NCI-H146 treated with DMSO at 0.1 percent for 48 hours (cell line): ENCODE results near the gene CACNA1E.

Experiments used
- DNase-seq: peaks from one replicate; lab custom pipeline; 2025; ENCODE audit not compliant: unreplicated experiment; lab: John Stamatoyannopoulos, UW

Gene CACNA1E

DNA sequence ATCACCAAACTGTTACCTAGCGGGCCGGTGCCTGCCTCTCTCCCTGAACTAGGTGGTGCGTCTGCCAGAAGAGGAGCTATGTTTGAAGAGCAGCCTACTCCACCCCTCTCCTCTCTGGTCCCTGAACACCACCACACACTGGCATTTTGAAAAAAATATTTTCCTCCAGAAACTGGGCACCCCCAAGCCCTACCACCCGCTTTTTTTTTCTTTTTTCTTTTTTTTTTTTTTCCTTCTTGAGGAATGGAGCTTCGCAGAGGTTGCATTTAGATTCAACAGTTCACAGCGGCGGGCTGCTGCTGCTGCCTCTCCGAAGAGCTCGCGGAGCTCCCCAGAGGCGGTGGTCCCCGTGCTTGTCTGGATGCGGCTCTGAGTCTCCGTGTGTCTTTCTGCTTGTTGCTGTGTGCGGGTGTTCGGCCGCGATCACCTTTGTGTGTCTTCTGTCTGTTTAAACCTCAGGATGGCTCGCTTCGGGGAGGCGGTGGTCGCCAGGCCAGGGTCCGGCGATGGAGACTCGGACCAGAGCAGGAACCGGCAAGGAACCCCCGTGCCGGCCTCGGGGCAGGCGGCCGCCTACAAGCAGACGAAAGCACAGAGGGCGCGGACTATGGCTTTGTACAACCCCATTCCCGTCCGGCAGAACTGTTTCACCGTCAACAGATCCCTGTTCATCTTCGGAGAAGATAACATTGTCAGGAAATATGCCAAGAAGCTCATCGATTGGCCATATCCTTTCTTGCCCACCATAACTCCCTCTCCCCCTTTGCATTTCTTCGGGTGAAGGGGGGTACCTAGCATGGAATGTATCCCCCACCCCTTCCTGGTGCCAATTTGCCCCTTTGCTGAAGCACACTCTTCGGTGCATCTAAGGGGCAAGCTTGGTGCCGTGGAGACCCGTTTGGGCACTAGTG lies at the start of gene CACNA1E:
Gene CACNA1E (plus strand): TSS at position 233 of the 911 bp plus-strand sequence. CDS start 228 bp downstream, at position 461.
- no peak for DNase-seq

GRCh38 chr1:181433931-181434330 lies 49.4 kb upstream of the CACNA1E start:
- no peak for DNase-seq

DNA sequence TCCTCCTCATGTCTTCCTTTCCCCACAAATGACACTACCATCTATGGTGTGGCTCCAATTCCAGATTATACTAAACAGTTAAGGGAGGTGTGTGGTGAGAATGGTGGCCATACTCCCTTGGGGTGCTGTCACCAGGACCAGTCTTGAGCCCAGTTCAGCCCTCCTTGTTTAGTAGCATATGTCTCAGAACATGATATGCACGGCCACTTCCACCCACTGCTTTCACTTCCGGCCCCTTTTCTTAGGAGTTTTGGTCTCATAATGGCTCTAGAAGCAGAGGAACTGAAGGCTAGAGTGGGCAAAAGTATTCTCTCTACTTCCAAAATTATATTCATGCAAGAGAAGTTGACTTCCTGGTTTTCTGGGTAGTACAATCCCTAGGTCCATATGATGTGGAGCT lies 45.3 kb upstream of the CACNA1E start:
- DNase-seq, result no peak

- DNase-seq, result no peak
These were observed 42.8 kb upstream of the CACNA1E start for GRCh38 chr1:181440510-181440909.

GRCh38 chr1:181442181-181442525 lies 41.2 kb upstream of the CACNA1E start:
- no peak for DNase-seq

DNA sequence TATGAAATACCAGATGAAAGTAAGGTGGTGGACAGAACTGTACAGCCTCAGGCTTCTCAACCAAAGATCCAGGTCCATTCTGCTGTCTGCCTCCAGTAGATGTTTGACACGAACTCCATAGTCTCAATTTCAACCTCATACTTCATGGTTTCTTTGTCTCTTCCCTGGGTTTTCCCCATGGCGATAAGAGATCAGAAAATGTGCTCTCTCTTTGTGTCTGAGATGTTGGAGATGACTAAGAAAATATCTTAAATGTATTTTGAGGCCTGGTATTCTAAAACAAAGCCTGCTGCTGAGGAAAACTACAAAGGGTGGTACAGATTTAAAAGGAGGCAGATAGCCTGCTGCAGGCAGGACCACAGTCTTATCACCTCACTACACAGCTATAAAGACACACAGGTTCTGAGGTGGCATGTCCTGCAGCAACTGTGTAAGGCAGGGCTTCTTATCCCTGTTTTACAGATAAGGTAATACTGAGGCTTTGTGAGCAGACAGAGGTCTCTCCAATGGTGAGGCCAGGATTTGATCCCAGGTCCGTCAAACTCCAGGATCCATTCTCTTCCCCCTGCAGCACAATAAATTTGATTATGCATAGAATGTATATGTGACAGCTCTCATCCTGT lies 40.0 kb upstream of the CACNA1E start:
- DNase-seq, result no peak

DNA sequence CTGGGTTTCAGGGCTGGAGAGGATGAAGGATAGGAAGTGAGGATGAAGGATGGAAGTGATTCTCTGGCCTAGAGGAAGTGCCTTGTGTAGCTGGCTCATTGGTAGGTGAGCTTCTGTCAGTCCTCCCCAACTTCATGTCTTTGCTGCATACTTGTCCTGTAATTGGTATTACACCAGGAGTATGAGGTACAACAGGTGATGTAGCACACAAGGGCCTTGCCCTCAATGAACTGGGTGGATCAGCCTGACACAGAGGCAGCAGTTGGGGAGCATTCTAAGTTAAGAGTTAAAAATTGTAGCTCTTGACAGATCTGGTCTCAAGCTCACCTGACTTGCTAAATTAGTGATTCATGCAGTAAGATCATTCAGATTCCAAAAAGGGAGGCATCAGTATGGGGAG lies 37.9 kb upstream of the CACNA1E start:
- no peak for DNase-seq

- no peak for DNase-seq
These were observed 34.9 kb upstream of the CACNA1E start for GRCh38 chr1:181448461-181448860.

GRCh38 chr1:181451661-181452230 lies 31.6 kb upstream of the CACNA1E start:
- DNase-seq, result peak; percentile 92

DNA sequence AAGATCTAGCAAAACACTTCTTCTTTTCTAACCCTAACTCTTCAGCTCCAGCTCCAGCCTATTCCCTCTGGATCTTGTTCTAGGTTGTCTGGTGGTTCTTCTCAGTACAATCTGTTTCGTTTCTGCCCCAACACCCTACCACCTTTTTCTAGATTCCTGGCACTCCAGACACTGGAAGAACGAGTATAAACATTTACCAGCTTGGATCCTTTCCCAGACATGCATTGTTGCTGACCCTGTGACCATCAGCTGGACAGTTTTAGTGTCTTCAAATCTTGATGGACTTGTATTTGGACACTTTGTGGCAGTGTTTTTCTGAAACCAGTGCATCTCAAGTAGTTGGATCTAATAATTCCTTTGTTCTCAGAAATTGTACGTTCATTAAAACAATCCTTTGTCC lies 30.6 kb upstream of the CACNA1E start:
- DNase-seq, result no peak

- DNase-seq, result no peak
These were observed 29.6 kb upstream of the CACNA1E start for GRCh38 chr1:181453541-181454201.

DNA sequence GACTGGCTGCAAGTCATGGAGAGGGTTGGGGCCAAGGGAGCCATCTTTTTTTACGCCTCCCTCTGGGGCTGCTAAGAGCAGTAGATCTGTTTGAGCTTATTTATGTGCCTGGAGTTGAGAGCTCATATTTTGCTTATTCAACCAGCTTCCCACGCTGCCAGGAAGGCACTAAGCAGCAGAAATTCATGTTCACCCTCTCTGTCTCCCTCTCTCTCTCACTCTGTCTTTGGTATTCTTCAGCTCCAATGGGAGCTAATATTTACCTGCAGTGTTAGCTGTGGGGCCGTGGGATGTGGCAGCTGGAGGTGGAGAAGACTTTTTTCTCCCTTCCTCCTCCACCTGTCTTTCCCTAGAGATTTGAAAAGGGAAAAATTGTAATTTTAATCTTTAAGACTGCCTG lies 26.8 kb upstream of the CACNA1E start:
- no peak for DNase-seq

DNA sequence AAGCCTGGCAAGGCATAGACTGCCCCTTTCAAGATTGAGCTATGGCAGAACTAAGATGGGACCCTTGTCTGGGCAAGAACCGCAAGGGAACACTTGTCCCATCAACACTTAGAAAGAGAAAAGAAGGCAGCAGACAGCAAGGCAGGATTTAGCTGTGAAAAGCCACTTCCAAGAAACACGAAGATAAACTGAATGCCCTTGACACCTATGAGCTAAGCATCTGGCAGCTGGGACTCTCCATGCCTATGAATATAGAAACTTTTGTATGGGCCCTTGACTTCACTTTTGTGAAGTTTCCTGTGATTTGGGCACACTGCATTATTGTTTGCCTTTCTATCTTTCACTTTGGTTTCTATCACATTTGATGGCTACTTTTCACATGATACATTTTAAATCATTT lies 24.9 kb upstream of the CACNA1E start:
- DNase-seq, result no peak

DNA sequence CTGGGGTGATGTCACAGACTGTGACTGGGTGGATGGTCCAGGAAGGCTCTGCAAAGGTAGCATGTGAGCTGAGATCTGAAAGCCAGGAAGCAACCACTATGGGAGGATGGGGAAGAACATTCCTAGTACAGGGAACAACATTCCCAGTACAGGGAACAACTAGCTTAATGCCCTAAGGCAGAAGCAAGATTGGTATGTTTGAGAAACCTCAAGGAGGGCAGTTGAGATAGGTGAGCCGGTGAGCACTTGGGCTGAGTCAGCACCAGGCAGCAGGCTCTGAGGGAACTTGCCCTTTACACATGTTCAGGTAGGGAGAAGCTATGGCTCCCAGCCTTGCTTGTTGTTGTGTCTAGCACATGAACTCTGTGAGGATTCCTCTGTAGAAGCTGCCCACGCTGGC lies 24.2 kb upstream of the CACNA1E start:
- no peak for DNase-seq

- DNase-seq, result no peak
These were observed 13.5 kb upstream of the CACNA1E start for GRCh38 chr1:181469829-181470228.

DNA sequence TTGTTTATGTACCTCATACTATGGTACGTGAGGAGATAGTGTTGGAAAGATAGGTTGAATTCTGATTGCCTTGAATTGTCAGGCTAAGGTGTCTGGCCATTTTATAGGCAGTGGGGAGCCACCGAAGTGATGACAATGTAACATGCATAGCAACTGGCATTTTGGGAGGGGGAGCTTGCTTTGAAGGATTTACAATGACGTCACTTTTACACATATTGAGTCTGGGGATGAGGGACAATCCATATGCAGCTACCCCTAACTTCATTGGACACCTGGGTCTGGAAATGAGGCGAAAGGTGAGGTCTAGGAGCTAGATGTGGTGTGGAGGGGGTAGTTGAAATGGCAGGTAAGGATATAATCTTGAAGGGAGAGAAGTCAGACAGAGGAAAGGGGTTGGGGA lies 7.7 kb upstream of the CACNA1E start:
- no peak for DNase-seq

DNA sequence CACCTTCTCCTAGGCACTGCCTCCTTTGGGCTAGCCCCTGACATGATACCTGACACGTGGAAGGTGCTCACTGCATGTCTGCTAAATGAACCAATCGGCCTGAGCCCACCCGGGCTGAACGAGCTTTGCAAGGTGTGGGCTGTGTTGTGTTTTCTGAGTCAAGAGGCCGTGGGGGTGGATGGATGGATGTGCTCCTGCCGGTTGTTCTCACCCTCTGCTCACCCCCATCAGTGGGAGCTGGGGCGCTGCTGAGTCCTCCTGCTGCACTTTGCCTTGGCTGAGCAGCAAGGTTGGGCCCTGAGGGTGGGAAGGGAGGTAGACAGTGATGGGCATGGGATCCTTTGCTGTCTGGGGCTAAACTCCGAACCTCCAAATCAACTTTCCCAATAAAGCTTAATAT lies 6.7 kb upstream of the CACNA1E start:
- DNase-seq, result no peak

DNA sequence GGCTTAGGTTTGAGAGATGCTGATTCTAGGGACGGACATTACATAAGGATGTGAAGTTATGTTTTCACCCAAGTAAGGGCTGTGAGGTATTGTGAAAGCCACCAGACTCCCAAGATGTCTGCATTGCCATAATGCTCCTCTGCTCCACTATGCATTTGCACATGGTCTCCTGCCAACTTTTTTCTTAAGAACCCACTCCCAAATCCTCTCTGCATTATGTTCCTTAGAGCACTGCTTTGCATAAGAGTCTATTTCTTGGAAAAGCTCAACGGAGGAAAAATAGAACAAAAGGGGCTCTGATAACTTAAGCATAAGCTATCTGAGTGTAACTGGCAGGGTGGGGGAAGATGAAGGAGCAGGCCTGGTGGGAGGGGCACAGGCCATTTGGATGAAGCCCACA lies 5.0 kb upstream of the CACNA1E start:
- no peak for DNase-seq

- peak; percentile 68 for DNase-seq
These were observed 4.1 kb upstream of the CACNA1E start for GRCh38 chr1:181479137-181479745.

DNA sequence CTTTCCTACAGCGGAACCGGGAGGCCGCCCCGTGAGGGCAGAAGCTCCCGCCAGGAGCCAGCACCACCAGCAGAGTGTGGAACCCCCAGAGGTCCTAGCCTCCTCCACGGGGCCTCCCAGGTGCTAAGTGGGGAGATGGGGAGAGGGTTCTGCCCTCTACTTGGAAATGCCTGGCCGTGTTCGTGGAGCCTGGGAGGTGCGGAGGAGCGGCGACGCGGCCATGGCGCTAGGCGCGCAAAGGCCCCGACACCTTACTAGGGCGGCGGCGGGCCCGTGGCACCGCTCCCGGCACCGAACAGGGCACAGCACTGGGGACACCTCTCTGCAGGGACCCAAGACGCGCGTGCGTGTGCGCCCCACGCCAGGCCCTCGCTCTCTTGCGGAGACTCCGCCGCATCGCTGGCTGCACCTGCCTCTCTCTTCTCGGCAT lies 1.3 kb upstream of the CACNA1E start:
- DNase-seq, result no peak
